ENCODE measurements around the gene ATG10. TPM values are rescaled to one million over a fixed set of nuclear protein-coding genes. Genes with fewer than 3 reads are reported as not detected.

The ATG10 gene
- total and polyA plus RNA-seq, 7 donors, result 4.2 to 7.4 (median 6.0) TPM

GRCh38 chr5:82295959-82296531, 324.2 kb downstream of the ATG10 start:
- H3K4me3 ChIP-seq, result no peak overlapping the region
- H3K9me3 ChIP-seq, result no peaks in the 10 kb centered on the region
- H3K36me3 ChIP-seq (ENCODE audit: insufficient read depth in 1 of 2, low read depth in 1 of 2), result no peaks in the 10 kb centered on the region
- ATAC-seq (no peak), DNase-seq (no peak)
- no peaks in the 10 kb centered on the region for H3K4me1 ChIP-seq
- no peak for TF ChIP-seq CTCF (IDR thresholded peaks at IDR 0.05)
- no peaks in the 10 kb centered on the region for H3K27me3 ChIP-seq (ENCODE audit: insufficient read depth in 3 of 3, low read length in 2 of 3)
- no peak overlapping the region for H3K27ac ChIP-seq
- intact Hi-C loops (cut with DNase I), result no loop called here
- WGBS, 3 donors, result 77 to 82% (median 78%) methylated on average over 2 of the region's 2 CpGs

- no peak for DNase-seq
- intact Hi-C loops (cut with DNase I), result no loop called here
- H3K27ac ChIP-seq, result no peak overlapping the region
Measured at GRCh38 chr5:82296929-82297328, 325.1 kb downstream of the ATG10 start.

GRCh38 chr5:82297711-82298110, 325.9 kb downstream of the ATG10 start:
- H3K36me3 ChIP-seq (ENCODE audit: insufficient read depth in 1 of 2, low read depth in 1 of 2), result no peaks in the 10 kb centered on the region
- no peak overlapping the region for H3K4me3 ChIP-seq
- H3K27me3 ChIP-seq (ENCODE audit: insufficient read depth in 3 of 3, low read length in 2 of 3), result no peaks in the 10 kb centered on the region
- TF ChIP-seq CTCF (IDR thresholded peaks at IDR 0.05), result no peak
- peak in 1 of 4 donors; percentile 67 for ATAC-seq
- H3K4me1 ChIP-seq, result no peaks in the 10 kb centered on the region
- intact Hi-C loops (cut with DNase I), result no loop called here
- no peak overlapping the region for H3K27ac ChIP-seq
- WGBS, 3 donors, result 54 to 66% (median 63%) methylated on average over 3 of the region's 3 CpGs
- no peak for DNase-seq
- H3K9me3 ChIP-seq, result no peaks in the 10 kb centered on the region

More at GRCh38 chr5:82296929-82297328, 325.1 kb downstream of the ATG10 start:
- H3K36me3 ChIP-seq (ENCODE audit: insufficient read depth in 1 of 2, low read depth in 1 of 2), result no peaks in the 10 kb centered on the region
- 84 to 88% (median 86%) methylated on average over 4 of the region's 4 CpGs for WGBS, 3 donors
- no peak for TF ChIP-seq CTCF (IDR thresholded peaks at IDR 0.05)
- H3K4me3 ChIP-seq, result no peak overlapping the region
- no peaks in the 10 kb centered on the region for H3K27me3 ChIP-seq (ENCODE audit: insufficient read depth in 3 of 3, low read length in 2 of 3)
- H3K4me1 ChIP-seq, result no peaks in the 10 kb centered on the region
- no peaks in the 10 kb centered on the region for H3K9me3 ChIP-seq
- ATAC-seq, result no peak

- no peak overlapping the region for H3K4me3 ChIP-seq
- no peak for TF ChIP-seq CTCF (IDR thresholded peaks at IDR 0.05)
- 49 to 63% (median 51%) methylated on average over 2 of the region's 2 CpGs for WGBS, 3 donors
- ATAC-seq (no peak), DNase-seq (no peak)
- intact Hi-C loops (cut with DNase I), result no loop called here
- no peaks in the 10 kb centered on the region for H3K36me3 ChIP-seq (ENCODE audit: insufficient read depth in 1 of 2, low read depth in 1 of 2)
- H3K27me3 ChIP-seq (ENCODE audit: insufficient read depth in 3 of 3, low read length in 2 of 3), result no peaks in the 10 kb centered on the region
- no peaks in the 10 kb centered on the region for H3K4me1 ChIP-seq
- no peak overlapping the region for H3K27ac ChIP-seq
- no peaks in the 10 kb centered on the region for H3K9me3 ChIP-seq
Measured at GRCh38 chr5:82298668-82299067, 326.8 kb downstream of the ATG10 start.

- no peak for TF ChIP-seq CTCF (IDR thresholded peaks at IDR 0.05)
- intact Hi-C loops (cut with DNase I), result no loop called here
- DNase-seq (no peak), ATAC-seq (no peak)
- WGBS, 3 donors, result 96 to 98% (median 98%) methylated on average over 3 of the region's 3 CpGs
- no peak overlapping the region for H3K27ac ChIP-seq
- H3K4me3 ChIP-seq, result no peak overlapping the region
- no peaks in the 10 kb centered on the region for H3K4me1 ChIP-seq
- H3K27me3 ChIP-seq (ENCODE audit: insufficient read depth in 3 of 3, low read length in 2 of 3), result no peaks in the 10 kb centered on the region
- H3K9me3 ChIP-seq, result no peaks in the 10 kb centered on the region
- H3K36me3 ChIP-seq (ENCODE audit: insufficient read depth in 1 of 2, low read depth in 1 of 2), result peaks cover 4 to 16% of the 10 kb centered on the region in 2 donors
Measured at GRCh38 chr5:82301190-82301589, 329.4 kb downstream of the ATG10 start.

Data from psoas muscle (tissue), 8 donors.